WI38 (cell line): ENCODE results near the gene DIPK2A.
A peak's percentile ranks its signal among the peaks of the same experiment; 100 is the strongest.

Source experiments
- H3K4me3 ChIP-seq: 2 replicates; pipeline ENCODE4 v1.5.1; 2011; ENCODE audit warnings: low read depth, mild to moderate bottlenecking, control low read depth, low read length
- CTCF ChIP-seq: IDR thresholded peaks from 2 replicates; pipeline ENCODE4 v1.5.1; 2012; ENCODE audit warnings: low read depth, mild to moderate bottlenecking, control low read depth, low read length

The DIPK2A gene

GRCh38 chr3:143971359-143972154 lies at the start of gene DIPK2A:
DIPK2A (plus strand) TSS chr3:143971823; CDS start chr3:143972333, 510 bp downstream.
- H3K4me3 ChIP-seq, result peak within 1 kb of the TSS; percentile 89
- no peak for TF ChIP-seq CTCF

GRCh38 chr3:143924522-143925285 lies 46.9 kb upstream of the DIPK2A start:
- no peak overlapping the region for H3K4me3 ChIP-seq
- TF ChIP-seq CTCF, result no peak

GRCh38 chr3:143928056-143928455 lies 43.6 kb upstream of the DIPK2A start:
- no peak overlapping the region for H3K4me3 ChIP-seq
- TF ChIP-seq CTCF, result no peak

GRCh38 chr3:143928541-143929255 lies 42.9 kb upstream of the DIPK2A start:
- TF ChIP-seq CTCF, result no peak
- no peak overlapping the region for H3K4me3 ChIP-seq

- no peak overlapping the region for H3K4me3 ChIP-seq
- no peak for TF ChIP-seq CTCF
These were observed 36.8 kb upstream of the DIPK2A start for GRCh38 chr3:143934791-143935190.

- TF ChIP-seq CTCF, result no peak
- no peak overlapping the region for H3K4me3 ChIP-seq
These were observed 35.9 kb upstream of the DIPK2A start for GRCh38 chr3:143935678-143936077.
